Gastrocnemius medialis (tissue), 4 donors: ENCODE measurements around the gene FASN.

Experiments
- POLR2A ChIP-seq, 2 donors: fragments of 450-650 bp; IDR thresholded peaks; one replicate each; pipeline ENCODE4 v1.6.1; 2017; ENCODE audit warnings: antibody characterized with exemption in 2 of 2, mild to moderate bottlenecking in 2 of 2, moderate library complexity in 2 of 2
- TF ChIP-seq, protein P1 (sequence below), 5 experiments: fragments of 450-650 bp in 3 of 5; fragments of 200-600 bp in 2 of 5; sonication (generic) in 2 of 5; IDR thresholded peaks in 4 of 5; conservative IDR thresholded peaks in 1 of 5; 1 replicate in 4 of 5; 2 replicates in 1 of 5; pipeline ENCODE4 v1.5.1; 2016 to 2019; ENCODE audit warnings: antibody characterized with exemption in 5 of 5, mild to moderate bottlenecking in 3 of 5, moderate library complexity in 3 of 5

DNA sequence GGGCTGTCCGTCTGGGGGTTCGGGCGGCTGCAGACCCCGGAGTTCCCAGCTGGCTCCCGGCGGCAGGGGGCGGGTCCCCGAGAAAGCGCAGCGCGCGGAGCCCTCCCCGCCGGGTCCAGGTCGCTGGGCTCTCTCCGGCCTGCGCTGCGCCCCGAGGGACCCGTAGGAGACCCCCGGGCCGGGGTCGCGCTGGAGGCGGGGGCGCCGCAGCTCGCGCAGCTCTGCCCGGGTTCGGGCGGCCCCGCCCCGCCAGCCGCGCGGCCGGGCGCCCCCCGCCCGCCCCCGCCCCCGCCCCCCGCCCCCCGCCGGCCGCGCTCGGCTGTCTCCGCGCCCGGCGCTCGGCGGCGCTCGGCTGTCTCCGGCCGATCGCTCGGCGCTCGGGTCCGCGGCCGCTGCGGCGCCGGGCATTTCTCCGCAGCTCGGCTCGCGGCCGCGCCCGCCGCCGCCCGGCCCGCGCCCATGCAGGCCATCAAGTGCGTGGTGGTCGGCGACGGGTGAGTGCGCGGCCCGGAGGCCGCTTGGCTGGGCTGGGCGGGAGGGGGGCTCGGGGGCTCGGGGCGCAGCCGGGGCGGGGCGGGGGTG, 66.6 kb downstream of the FASN start, which contains the start of gene RAC3:
- TF ChIP-seq POLR2A (IDR thresholded peaks at IDR 0.05): no peak
- TF ChIP-seq, protein P1, sequence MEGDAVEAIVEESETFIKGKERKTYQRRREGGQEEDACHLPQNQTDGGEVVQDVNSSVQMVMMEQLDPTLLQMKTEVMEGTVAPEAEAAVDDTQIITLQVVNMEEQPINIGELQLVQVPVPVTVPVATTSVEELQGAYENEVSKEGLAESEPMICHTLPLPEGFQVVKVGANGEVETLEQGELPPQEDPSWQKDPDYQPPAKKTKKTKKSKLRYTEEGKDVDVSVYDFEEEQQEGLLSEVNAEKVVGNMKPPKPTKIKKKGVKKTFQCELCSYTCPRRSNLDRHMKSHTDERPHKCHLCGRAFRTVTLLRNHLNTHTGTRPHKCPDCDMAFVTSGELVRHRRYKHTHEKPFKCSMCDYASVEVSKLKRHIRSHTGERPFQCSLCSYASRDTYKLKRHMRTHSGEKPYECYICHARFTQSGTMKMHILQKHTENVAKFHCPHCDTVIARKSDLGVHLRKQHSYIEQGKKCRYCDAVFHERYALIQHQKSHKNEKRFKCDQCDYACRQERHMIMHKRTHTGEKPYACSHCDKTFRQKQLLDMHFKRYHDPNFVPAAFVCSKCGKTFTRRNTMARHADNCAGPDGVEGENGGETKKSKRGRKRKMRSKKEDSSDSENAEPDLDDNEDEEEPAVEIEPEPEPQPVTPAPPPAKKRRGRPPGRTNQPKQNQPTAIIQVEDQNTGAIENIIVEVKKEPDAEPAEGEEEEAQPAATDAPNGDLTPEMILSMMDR (IDR thresholded peaks at IDR 0.05 in 4 of 5, conservative IDR thresholded peaks at IDR 0.05 in 1 of 5): no peak
